ENCODE data around the gene CHPT1. TPM values are rescaled to one million over a fixed set of nuclear protein-coding genes. Genes with fewer than 3 reads are reported as not detected.

CHPT1 gene
- total RNA-seq, 1 donor from 2014 or later = 132 TPM

GRCh38 chr12:101737476-101737875 is 40.0 kb downstream of the CHPT1 start:
- Histone ChIP-seq H3K36me3 (peaks cover 71% of the 10 kb centered on the region), H3K4me1 (no peaks in the 10 kb centered on the region), H3K9me3 (replicated peaks) (no peaks in the 10 kb centered on the region), H3K27me3 (ENCODE audit: low read depth) (no peaks in the 10 kb centered on the region), H3K4me3 (no peak overlapping the region), H3K27ac (replicated peaks) (no peak overlapping the region)
- DNase-seq = no peak
- no peak for TF ChIP-seq CTCF (IDR thresholded peaks at IDR 0.05; ENCODE audit: borderline replicate concordance)
- intact Hi-C loops (cut with micrococcal nuclease) = no loop called here

GRCh38 chr12:101738920-101739665 is 41.7 kb downstream of the CHPT1 start, which contains the start of gene SYCP3:
TSS of gene SYCP3 (minus strand) at chr12:101739462. CDS start at chr12:101737935, 1,527 bp downstream.
- H3K4me1 ChIP-seq = peaks cover 4% of the 10 kb centered on the region
- intact Hi-C loops (cut with micrococcal nuclease) = no loop called here
- H3K36me3 ChIP-seq = peaks cover 68% of the 10 kb centered on the region
- H3K4me3 ChIP-seq = no peak within 1 kb of the TSS
- no peaks in the 10 kb centered on the region for H3K9me3 ChIP-seq (replicated peaks)
- TF ChIP-seq CTCF (IDR thresholded peaks at IDR 0.05; ENCODE audit: borderline replicate concordance) = no peak
- no peak for DNase-seq
- no peaks in the 10 kb centered on the region for H3K27me3 ChIP-seq (ENCODE audit: low read depth)
- no peak within 1 kb of the TSS for H3K27ac ChIP-seq (replicated peaks)

- H3K4me3 ChIP-seq = no peak overlapping the region
- H3K9me3 ChIP-seq (replicated peaks) = no peaks in the 10 kb centered on the region
- DNase-seq = no peak
- no peak overlapping the region for H3K27ac ChIP-seq (replicated peaks)
- H3K27me3 ChIP-seq (ENCODE audit: low read depth) = no peaks in the 10 kb centered on the region
- intact Hi-C loops (cut with micrococcal nuclease) = no loop called here
- peaks cover 69% of the 10 kb centered on the region for H3K36me3 ChIP-seq
- peaks cover 4% of the 10 kb centered on the region for H3K4me1 ChIP-seq
- TF ChIP-seq CTCF (IDR thresholded peaks at IDR 0.05; ENCODE audit: borderline replicate concordance) = no peak
These were observed 43.1 kb downstream of the CHPT1 start for GRCh38 chr12:101740566-101740965.

GRCh38 chr12:101740980-101741379 is 43.5 kb downstream of the CHPT1 start:
- Histone ChIP-seq H3K27ac (replicated peaks) (no peak overlapping the region), H3K4me3 (no peak overlapping the region), H3K27me3 (ENCODE audit: low read depth) (no peaks in the 10 kb centered on the region), H3K9me3 (replicated peaks) (no peaks in the 10 kb centered on the region), H3K4me1 (peaks cover 4% of the 10 kb centered on the region), H3K36me3 (peaks cover 71% of the 10 kb centered on the region)
- DNase-seq = no peak
- no peak for TF ChIP-seq CTCF (IDR thresholded peaks at IDR 0.05; ENCODE audit: borderline replicate concordance)
- intact Hi-C loops (cut with micrococcal nuclease) = no loop called here

- Histone ChIP-seq H3K27me3 (ENCODE audit: low read depth) (no peaks in the 10 kb centered on the region), H3K4me3 (no peak overlapping the region), H3K36me3 (peaks cover 78% of the 10 kb centered on the region), H3K9me3 (replicated peaks) (no peaks in the 10 kb centered on the region), H3K4me1 (peaks cover 4% of the 10 kb centered on the region), H3K27ac (replicated peaks) (no peak overlapping the region)
- no peak for TF ChIP-seq CTCF (IDR thresholded peaks at IDR 0.05; ENCODE audit: borderline replicate concordance)
- intact Hi-C loops (cut with micrococcal nuclease) = no loop called here
- no peak for DNase-seq
These were observed 45.8 kb downstream of the CHPT1 start for GRCh38 chr12:101743242-101743641.

All from left ventricle myocardium inferior (tissue), 1 donor.